HepG2 (cell line): Measurements from ENCODE around the gene NDRG2. TPM values are rescaled to one million over a fixed set of nuclear protein-coding genes. Genes with fewer than 3 reads are reported as not detected.

Experiments used
- AKAP8 ChIP-seq: sonication (generic); formaldehyde crosslinking; IDR thresholded peaks from 2 replicates; pipeline ENCODE4 v1.5.1; 2020; ENCODE audit warnings: mild to moderate bottlenecking, missing genetic modification reagents
- BCL3 ChIP-seq: sonication (generic); formaldehyde crosslinking; IDR thresholded peaks from 2 replicates; pipeline ENCODE4 v1.5.1; 2020; ENCODE audit warnings: mild to moderate bottlenecking, missing genetic modification reagents, moderate library complexity
- BCLAF1 ChIP-seq: fragments of 450-650 bp; IDR thresholded peaks from 2 replicates; pipeline ENCODE4 v1.6.1; 2017; ENCODE audit warnings: mild to moderate bottlenecking
- FOSL2 ChIP-seq: sonication (generic); formaldehyde crosslinking; IDR thresholded peaks from 2 replicates; pipeline ENCODE4 v1.4.0; 2020; ENCODE audit warnings: missing genetic modification reagents
- HMG20A ChIP-seq: IDR thresholded peaks from 2 replicates; pipeline ENCODE4 v1.6.1; 2016; ENCODE audit warnings: borderline replicate concordance
- KDM2A ChIP-seq: sonication (generic); formaldehyde crosslinking; IDR thresholded peaks from 2 replicates; pipeline ENCODE4 v1.4.0; 2020; ENCODE audit warnings: low read depth, missing genetic modification reagents, borderline replicate concordance
- MTA1 ChIP-seq: sonication (generic); formaldehyde crosslinking; IDR thresholded peaks from 2 replicates; pipeline ENCODE4 v1.4.0; 2020; ENCODE audit warnings: missing genetic modification reagents, mild to moderate bottlenecking, borderline replicate concordance
- PRDM15 ChIP-seq: sonication (generic); formaldehyde crosslinking; IDR thresholded peaks from 2 replicates; pipeline ENCODE4 v1.4.0; 2020; ENCODE audit warnings: missing genetic modification reagents
- RNF219 ChIP-seq: sonication (generic); formaldehyde crosslinking; IDR thresholded peaks from 2 replicates; pipeline ENCODE4 v1.5.0; 2020; ENCODE audit warnings: mild to moderate bottlenecking, missing genetic modification reagents
- TERF1 ChIP-seq: sonication (generic); formaldehyde crosslinking; IDR thresholded peaks from 2 replicates; pipeline ENCODE4 v1.8.0; 2022; ENCODE audit warnings: mild to moderate bottlenecking, missing genetic modification reagents, moderate library complexity
- ZBTB3 ChIP-seq: sonication (generic); formaldehyde crosslinking; IDR thresholded peaks from 2 replicates; pipeline ENCODE4 v1.4.0; 2020; ENCODE audit warnings: low read depth, mild to moderate bottlenecking, moderate library complexity, missing genetic modification reagents, borderline replicate concordance
- ZFP37 ChIP-seq: sonication (generic); formaldehyde crosslinking; IDR thresholded peaks from 2 replicates; pipeline ENCODE4 v1.4.0; 2020; ENCODE audit warnings: missing genetic modification reagents, borderline replicate concordance
- ZNF276 ChIP-seq: sonication (generic); formaldehyde crosslinking; IDR thresholded peaks from 2 replicates; pipeline ENCODE4 v1.4.0; 2020; ENCODE audit warnings: mild to moderate bottlenecking, low read depth, missing genetic modification reagents
- polyA plus RNA-seq, 8 experiments: library from polyadenylated mRNA; depleted of rRNA in 3 of 8; stranded (reverse) in 7 of 8; unstranded in 1 of 8; fragments of >200 nt; fragmentation: Illumina TruSeq in 4 of 8; extraction: Trizol in 4 of 8; gene quantifications; 2 replicates each; pipeline versions ENCODE4 v1.2.1 to v1.2.3, GENCODE V29; 2011 to 2016; ENCODE audit warnings: low read depth in 4 of 8, missing spikeins in 1 of 8, mixed read lengths in 1 of 8; ENCODE audit not compliant: insufficient read depth in 1 of 8
- total RNA-seq, 5 experiments: library from RNA; depleted of rRNA; stranded (reverse); fragments of >200 nt; fragmentation: Illumina TruSeq; extraction: Trizol; gene quantifications; 2 replicates each; pipeline ENCODE4 v1.2.3, GENCODE V29; 2016; ENCODE audit warnings: low read depth in 1 of 5

The NDRG2 gene
- total and polyA plus RNA-seq, 2 of the 13 experiments (the other 11 are each of a cell fraction or from before 2014, with no cell fraction given), result 27.2 to 189 TPM

- no peak for TF ChIP-seq PRDM15
- TF ChIP-seq TERF1 (CRISPR knock-in tag), result no peak
- no peak for TF ChIP-seq MTA1
- no peak for TF ChIP-seq ZBTB3 (CRISPR knock-in tag)
- TF ChIP-seq HMG20A (CRISPR knock-in tag), result no peak; the same call in 1 of the 2 replicates
- no peak for TF ChIP-seq ZFP37 (CRISPR knock-in tag)
- 0 out of 2 replicates have a peak, but pooled peaks have one; percentile 13 for TF ChIP-seq FOSL2 (CRISPR knock-in tag)
- TF ChIP-seq BCLAF1, result no peak
- TF ChIP-seq KDM2A (CRISPR knock-in tag), result 0 out of 2 replicates have a peak, but pooled peaks have one; percentile 49
- no peak for TF ChIP-seq AKAP8
- TF ChIP-seq ZNF276 (CRISPR knock-in tag), result no peak
- 0 out of 2 replicates have a peak, but pooled peaks have one; percentile 33 for TF ChIP-seq BCL3
- TF ChIP-seq RNF219 (CRISPR knock-in tag), result no peak
Observed at GRCh38 chr14:21038441-21039422, 13.9 kb upstream of the NDRG2 start (continued).
